ENCODE measurements around the gene PIP5K1A. TPM values are rescaled to one million over a fixed set of nuclear protein-coding genes. Genes with fewer than 3 reads are reported as not detected.

PIP5K1A gene
- total and polyA plus RNA-seq, 2 of the 8 experiments (the other 6 are each of a cell fraction or from before 2014, with no cell fraction given) = 87.5 to 105 TPM

GRCh38 chr1:151281969-151282882, 83.9 kb downstream of the PIP5K1A start, which contains the start of gene ZNF687 (continued):
- TF ChIP-seq SP2 (IDR thresholded peaks at IDR 0.05; ENCODE audit: low read length) (peak; percentile 95), ZNF274 (IDR thresholded peaks at IDR 0.05; ENCODE audit: borderline replicate concordance, extremely low read depth, low read length) (no peak), FOSL1 (IDR thresholded peaks at IDR 0.05; ENCODE audit: insufficient read depth, low read depth, low read length) (no peak), RFX5 (IDR thresholded peaks at IDR 0.05; ENCODE audit: borderline replicate concordance, low read depth, low read length) (no peak; the same call in 1 of the 2 replicates), SP1 (IDR thresholded peaks at IDR 0.05; ENCODE audit: low read depth, low read length) (peak; percentile 99), KDM4A (IDR thresholded peaks at IDR 0.05; ENCODE audit: low read depth, low read length, severe bottlenecking) (peak; percentile 31), GABPA (IDR thresholded peaks at IDR 0.05; ENCODE audit: borderline replicate concordance, insufficient read depth, low read length) (peak; percentile 49; the same call in 1 of the 2 replicates), SP4 (IDR thresholded peaks at IDR 0.05; ENCODE audit: low read length) (no peak), TAF7 (optimal IDR thresholded peaks at IDR 0.05; ENCODE audit: borderline replicate concordance, low read depth, low read length) (peak; percentile 59), CEBPB (IDR thresholded peaks at IDR 0.05; ENCODE audit: low read depth, low read length) (no peak), NRF1 (IDR thresholded peaks at IDR 0.05; ENCODE audit: low read depth, low read length) (no peak), TAF1 (IDR thresholded peaks at IDR 0.05; ENCODE audit: low read depth, low read length) (peak; percentile 59; the same call in 1 of the 2 replicates), BCL11A (IDR thresholded peaks at IDR 0.05; ENCODE audit: low read depth in 2 of 2, low read length in 2 of 2) (no peak)

All from H1 (cell line).